Mesodermal cell (in vitro differentiated cells): ENCODE data around the gene FTO.

ENCODE experiments used
- H3K27ac ChIP-seq: 2 replicates; pipeline ENCODE4 v1.7.0; 2013; ENCODE audit warnings: mild to moderate bottlenecking, low read depth, low read length, moderate library complexity; ENCODE audit not compliant: severe bottlenecking
- H3K36me3 ChIP-seq: 2 replicates; pipeline ENCODE4 v1.7.1; 2013; ENCODE audit warnings: mild to moderate bottlenecking, low read length, moderate library complexity; ENCODE audit not compliant: control insufficient read depth, insufficient read depth
- H3K4me1 ChIP-seq: one replicate; pipeline ENCODE4 v1.7.1; 2013; ENCODE audit warnings: mild to moderate bottlenecking, low read length; ENCODE audit not compliant: insufficient read depth, control insufficient read depth, poor library complexity, severe bottlenecking
- H3K4me3 ChIP-seq: 2 replicates; pipeline ENCODE4 v1.7.0; 2013; ENCODE audit warnings: low read length, control low read depth, mild to moderate bottlenecking; ENCODE audit not compliant: insufficient read depth, poor library complexity, severe bottlenecking; ENCODE audit errors: extremely low read depth
- H3K9me3 ChIP-seq: 2 replicates; pipeline ENCODE4 v1.7.1; 2013; ENCODE audit warnings: mild to moderate bottlenecking, low read length, moderate library complexity; ENCODE audit not compliant: control insufficient read depth
- WGBS, 2 experiments: methylation state at CpG; one replicate each; pipeline ENCODE4 v1.1.5; 2013; ENCODE audit warnings: missing lambda C conversion rate in 2 of 2; ENCODE audit not compliant: insufficient coverage in 2 of 2; 5-methylcytosine and 5-hydroxymethylcytosine counted together

Gene FTO

DNA sequence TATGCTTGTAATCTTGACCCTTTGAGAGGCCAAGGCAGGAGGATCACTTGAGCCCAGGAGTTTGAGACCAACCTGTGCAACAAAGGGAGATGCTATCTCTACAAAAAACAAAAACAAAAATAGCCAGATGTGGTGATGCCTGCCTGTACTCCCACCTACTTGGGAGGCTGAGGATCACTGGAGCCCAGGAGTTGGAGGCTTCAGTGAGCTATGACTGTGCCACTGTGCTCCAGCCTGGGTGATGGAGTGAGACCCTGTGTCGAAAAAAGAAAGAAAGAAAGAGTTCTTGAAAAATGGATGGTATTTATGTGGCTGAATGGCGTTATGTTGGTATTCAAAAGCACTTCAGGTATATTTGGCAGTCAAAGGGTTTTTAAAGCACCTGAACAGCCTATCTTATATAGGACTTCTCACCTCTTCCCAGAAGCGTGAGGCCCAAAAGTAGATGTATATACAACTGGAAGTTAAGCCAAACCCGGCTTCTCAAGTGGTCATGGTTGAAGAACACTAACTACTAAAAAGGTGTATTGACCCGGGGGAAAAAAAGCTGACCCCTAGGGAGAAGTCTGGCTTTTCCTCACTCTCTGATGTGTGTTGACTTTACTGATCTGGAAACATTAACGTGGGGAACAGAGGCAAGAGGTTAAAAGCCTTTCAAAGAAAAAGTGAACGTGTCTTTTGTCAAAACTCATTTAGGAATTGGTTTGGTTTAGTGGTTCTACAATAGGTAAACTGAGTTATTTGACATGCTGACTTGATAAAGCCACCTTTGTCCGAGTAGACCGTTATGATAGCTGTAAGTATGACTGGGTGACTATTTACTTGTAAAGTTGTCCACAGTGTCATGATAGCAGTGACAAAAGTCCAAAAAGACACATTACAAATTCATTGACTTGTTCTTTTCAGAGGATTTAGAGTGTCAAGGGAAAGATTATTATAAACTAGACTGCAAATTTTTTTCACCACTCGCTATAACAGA, 399.2 kb downstream of the FTO start:
- Histone ChIP-seq H3K4me1 (no peaks in the 10 kb centered on the region), H3K36me3 (no peaks in the 10 kb centered on the region), H3K27ac (no peak overlapping the region), H3K9me3 (no peaks in the 10 kb centered on the region), H3K4me3 (no peak overlapping the region)
- 90 to 92% methylated on average over 6 to 7 of the region's 10 CpGs for WGBS, 2 experiments

DNA sequence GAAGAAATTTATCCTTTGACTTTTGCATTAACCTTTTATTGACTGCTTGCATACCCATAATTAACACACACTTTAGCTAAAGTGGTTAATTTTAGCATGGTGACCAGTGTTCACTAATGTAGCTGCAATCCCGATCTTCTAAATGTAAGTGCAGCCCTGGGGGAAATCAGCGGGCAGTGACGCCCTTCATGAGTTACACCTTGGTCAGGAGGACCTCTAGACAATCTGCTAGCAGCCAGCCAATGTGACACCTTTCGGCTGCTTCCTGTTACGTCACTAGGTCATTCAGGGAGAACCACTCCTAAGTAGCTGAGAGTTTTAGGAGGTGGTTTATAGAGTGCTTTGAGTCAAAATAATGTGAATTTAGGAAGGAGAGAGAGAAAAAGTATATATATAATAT, 402.1 kb downstream of the FTO start:
- Histone ChIP-seq H3K4me1 (no peaks in the 10 kb centered on the region), H3K36me3 (no peaks in the 10 kb centered on the region), H3K27ac (no peak overlapping the region), H3K9me3 (no peaks in the 10 kb centered on the region), H3K4me3 (no peak overlapping the region)
- WGBS, 2 experiments, result 92 to 96% methylated on average over 5 of the region's 5 CpGs

DNA sequence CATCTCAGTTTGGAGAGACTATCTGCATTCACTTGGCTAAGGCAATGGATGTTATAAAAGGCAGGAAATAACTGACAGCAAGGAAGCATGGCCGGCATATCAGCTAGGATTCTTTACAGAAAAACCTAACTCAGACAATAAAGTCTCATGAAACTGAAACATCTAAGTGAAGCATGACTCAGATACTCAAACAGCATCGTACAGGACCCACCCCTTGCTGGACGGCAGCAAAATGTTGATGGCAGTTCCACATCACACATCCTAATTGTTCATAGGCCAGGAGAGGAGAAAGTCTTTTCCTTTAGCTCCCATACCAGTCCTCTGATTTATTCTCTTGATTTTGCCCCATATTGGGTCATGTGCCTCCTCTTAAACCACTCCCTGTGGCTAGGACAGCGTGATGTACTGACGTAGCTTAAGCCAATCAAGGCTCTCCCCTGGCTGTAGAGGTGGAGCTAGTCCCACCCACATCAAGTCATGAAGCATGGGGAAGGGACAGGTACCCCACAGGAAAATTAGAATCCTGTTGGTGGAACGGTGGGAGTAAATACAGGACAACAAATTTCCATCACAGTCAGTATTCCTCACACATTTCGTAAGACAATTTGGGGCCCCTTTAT, 403.7 kb downstream of the FTO start:
- Histone ChIP-seq H3K9me3 (no peaks in the 10 kb centered on the region), H3K4me1 (no peaks in the 10 kb centered on the region), H3K36me3 (peaks cover 7% of the 10 kb centered on the region), H3K4me3 (no peak overlapping the region), H3K27ac (no peak overlapping the region)
- WGBS, 2 experiments, result 100% methylated on average over 1 of the region's 7 CpGs

DNA sequence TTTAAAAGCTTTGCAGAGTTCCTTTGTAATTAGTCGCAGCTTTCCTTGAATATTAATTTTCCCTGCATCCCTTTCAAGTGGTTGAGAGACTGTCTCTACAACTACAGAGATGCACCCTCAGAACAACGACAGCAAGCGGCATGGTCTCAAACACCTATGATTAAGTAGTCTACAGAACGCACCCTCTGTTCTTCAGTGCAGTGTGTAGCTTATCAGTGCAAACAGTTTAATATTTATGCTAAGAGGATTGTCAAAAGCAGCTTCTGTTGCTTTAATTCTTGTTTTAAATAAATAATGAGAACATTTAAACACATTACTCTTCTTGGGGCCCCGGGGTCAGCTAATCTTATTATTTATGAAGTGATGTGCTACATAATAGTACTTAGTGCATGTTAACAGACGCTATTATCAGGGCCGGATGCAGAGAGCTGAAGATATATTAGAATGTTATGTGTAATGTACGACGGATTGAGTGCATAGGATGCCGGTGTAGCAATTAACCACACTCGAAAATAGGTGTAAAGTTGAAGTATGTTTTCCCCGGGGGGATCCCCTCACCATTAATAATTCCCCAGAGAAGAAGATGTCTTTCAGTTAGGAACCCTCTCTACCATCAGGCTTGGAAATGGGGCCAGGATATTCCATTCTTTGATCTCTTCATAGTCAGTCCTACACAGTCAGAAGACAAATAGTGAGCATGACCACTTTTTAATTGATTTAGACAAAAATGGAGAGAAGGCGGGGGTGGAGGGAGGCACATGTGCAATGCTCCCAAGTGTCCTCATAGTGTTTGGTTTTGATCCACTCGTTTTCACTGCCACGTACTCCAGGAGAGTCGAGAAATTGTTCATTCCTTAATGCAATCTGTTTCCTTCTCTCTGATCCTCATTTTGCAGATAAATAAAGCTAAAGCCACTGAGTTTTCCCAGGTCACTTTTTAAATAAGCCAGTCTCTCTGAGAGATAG, 406.3 kb downstream of the FTO start:
- Histone ChIP-seq H3K4me1 (no peaks in the 10 kb centered on the region), H3K27ac (no peak overlapping the region), H3K36me3 (peaks cover 11% of the 10 kb centered on the region), H3K9me3 (no peaks in the 10 kb centered on the region), H3K4me3 (no peak overlapping the region)
- 90 to 96% methylated on average over 7 to 14 of the region's 16 CpGs for WGBS, 2 experiments

DNA sequence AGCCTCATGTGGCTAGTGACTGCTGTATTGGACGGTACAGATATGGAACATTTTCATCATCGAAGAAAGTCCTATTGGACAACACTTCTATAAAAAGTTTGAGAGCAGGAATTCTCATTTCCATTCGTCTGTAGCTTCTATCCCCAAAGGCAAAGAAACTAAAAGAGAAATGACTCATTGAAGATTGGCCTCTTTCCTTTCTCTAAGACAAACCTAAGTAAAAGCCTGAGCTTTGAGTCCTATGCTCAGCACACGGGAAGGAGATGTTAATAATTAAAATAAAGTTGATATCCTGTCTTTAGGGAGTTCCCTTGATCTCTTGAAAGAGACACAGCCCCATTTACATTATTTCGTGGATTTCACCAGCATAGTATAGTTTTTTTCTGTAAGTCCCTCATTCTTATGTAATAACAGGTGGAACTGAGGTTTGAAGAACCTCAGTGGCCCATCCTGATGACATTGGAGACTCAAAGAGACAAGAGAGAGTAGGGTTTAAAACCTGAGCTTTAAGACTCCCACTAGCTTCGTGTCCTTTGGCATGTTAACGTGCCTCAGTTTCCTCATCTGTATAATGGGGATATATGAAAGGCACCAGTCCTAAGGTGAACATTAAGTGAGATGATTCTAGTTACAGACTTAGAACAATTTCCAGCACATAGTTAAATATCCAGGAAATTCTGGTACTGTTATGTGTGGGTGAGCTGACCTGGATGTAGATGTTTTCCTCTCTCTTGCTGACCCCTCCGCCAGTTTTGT, 408.7 kb downstream of the FTO start:
- WGBS, 2 experiments, result 86 to 92% methylated on average over 2 to 5 of the region's 8 CpGs
- Histone ChIP-seq H3K27ac (no peak overlapping the region), H3K36me3 (peaks cover 11% of the 10 kb centered on the region), H3K9me3 (no peaks in the 10 kb centered on the region), H3K4me3 (no peak overlapping the region), H3K4me1 (no peaks in the 10 kb centered on the region)

DNA sequence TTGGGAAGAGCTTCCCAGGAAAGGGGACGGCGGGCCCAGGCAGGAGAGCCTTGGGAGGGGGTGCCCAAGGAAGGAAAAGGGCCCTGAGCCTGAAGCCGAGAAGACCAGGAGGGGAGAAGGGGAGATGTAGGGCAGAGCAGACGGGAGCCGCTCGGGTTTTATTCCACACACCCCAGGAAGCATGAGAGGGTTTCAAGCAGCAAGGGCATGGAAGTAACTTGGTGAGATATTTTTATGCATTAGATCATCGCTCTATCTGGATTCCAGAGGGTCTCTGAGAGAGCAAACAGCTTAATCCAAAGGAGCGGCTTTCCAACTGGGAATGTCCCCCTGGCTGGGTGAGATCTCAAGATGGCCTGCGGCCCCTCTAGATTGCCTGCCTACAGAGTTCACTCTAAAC, 411.6 kb downstream of the FTO start:
- WGBS, 2 experiments, result 99 to 100% methylated on average over 5 to 9 of the region's 9 CpGs
- H3K9me3 ChIP-seq, result no peaks in the 10 kb centered on the region
- H3K27ac ChIP-seq, result no peak overlapping the region
- H3K4me3 ChIP-seq, result no peak overlapping the region
- H3K4me1 ChIP-seq, result no peaks in the 10 kb centered on the region
- peaks cover 14% of the 10 kb centered on the region for H3K36me3 ChIP-seq

- no peak overlapping the region for H3K27ac ChIP-seq
- no peak overlapping the region for H3K4me3 ChIP-seq
- peaks cover 14% of the 10 kb centered on the region for H3K36me3 ChIP-seq
- no peaks in the 10 kb centered on the region for H3K9me3 ChIP-seq
- WGBS, 2 experiments, result 92% methylated on average over 13 to 14 of the region's 17 CpGs
- no peaks in the 10 kb centered on the region for H3K4me1 ChIP-seq
Measured at GRCh38 chr16:54116124-54116655, 412.2 kb downstream of the FTO start.

GRCh38 chr16:54118846-54119245, 414.9 kb downstream of the FTO start:
- Histone ChIP-seq H3K27ac (no peak overlapping the region), H3K36me3 (peaks cover 4% of the 10 kb centered on the region), H3K4me1 (no peaks in the 10 kb centered on the region), H3K9me3 (no peaks in the 10 kb centered on the region), H3K4me3 (no peak overlapping the region)
- WGBS, 2 experiments, result 89 to 100% methylated on average over 2 of the region's 3 CpGs

- no peaks in the 10 kb centered on the region for H3K4me1 ChIP-seq
- no peak overlapping the region for H3K27ac ChIP-seq
- 96 to 98% methylated on average over 4 to 7 of the region's 8 CpGs for WGBS, 2 experiments
- no peak overlapping the region for H3K4me3 ChIP-seq
- peaks cover 4% of the 10 kb centered on the region for H3K36me3 ChIP-seq
- H3K9me3 ChIP-seq, result no peaks in the 10 kb centered on the region
Measured at GRCh38 chr16:54120846-54121480, 417.0 kb downstream of the FTO start.
